MM.1S (cell line): Measurements from ENCODE around the gene TRIML1.

Experiments used
- CTCF ChIP-seq: fragments of 300-600 bp; sonication (generic); IDR thresholded peaks from 2 replicates; pipeline ENCODE4 v1.5.1; 2016; ENCODE audit warnings: antibody characterized with exemption, low read length, mixed read lengths
- EZH2 ChIP-seq: fragments of 300-600 bp; sonication (generic); optimal IDR thresholded peaks from 2 replicates; pipeline ENCODE3; 2017; ENCODE audit warnings: low read depth, mild to moderate bottlenecking, antibody characterized with exemption, low read length, mixed read lengths
- EZH2phosphoT487 ChIP-seq: fragments of 300-600 bp; sonication (generic); IDR thresholded peaks from 2 replicates; pipeline ENCODE4 v1.6.1; 2018; ENCODE audit warnings: antibody characterized with exemption, low read length

DNA sequence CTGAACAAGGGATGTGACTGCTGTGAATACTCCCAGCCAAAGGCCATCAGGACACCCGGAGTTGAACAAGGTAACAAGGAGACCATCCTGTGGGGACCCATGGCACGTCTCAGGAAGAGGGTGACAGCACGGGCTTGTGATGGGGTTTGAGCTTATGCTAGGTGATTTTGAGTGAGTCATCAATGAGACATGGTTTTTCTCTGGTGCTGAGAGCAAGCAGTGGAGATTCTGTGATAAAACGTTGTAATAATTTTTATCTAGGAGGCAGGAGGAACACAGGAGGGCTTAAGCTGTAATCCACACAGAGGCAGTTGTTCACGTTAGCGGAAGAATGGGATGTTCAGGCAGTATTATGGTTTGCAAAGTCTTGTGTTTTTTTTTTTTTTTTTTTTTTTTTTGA lies 36.0 kb downstream of the TRIML1 start:
- TF ChIP-seq EZH2 = no peak
- TF ChIP-seq CTCF = no peak
- TF ChIP-seq EZH2phosphoT487 = no peak
